ENCODE data around the gene CUL1. TPM values are rescaled to one million over a fixed set of nuclear protein-coding genes. Genes with fewer than 3 reads are reported as not detected.

The CUL1 gene
- total RNA-seq, 1 donor from 2014 or later, result 38.5 TPM

DNA sequence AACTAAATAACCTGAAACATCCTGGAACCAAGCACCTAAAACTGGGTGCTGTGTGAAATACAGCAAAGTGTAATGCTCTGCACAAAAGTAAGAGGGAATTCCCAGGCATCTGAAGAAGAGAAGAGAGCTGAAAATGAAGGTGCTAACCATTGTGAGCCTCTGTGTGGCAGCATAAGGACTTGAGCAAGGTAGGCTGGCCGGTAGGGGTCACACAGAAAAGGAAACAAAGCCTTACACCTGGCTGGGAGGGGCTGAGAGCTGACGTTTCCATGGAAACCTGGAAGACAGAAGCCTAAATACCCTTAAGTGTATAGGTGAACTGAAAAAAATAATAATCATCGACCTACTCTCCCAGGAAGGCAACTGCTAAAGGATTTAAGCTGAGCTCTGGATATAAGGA is 48.6 kb downstream of the CUL1 start:
- no peaks in the 10 kb centered on the region for H3K9me3 ChIP-seq
- intact Hi-C loops (cut with DNase I), result no loop called here
- no peak overlapping the region for H3K27ac ChIP-seq
- no peak overlapping the region for H3K4me3 ChIP-seq
- H3K36me3 ChIP-seq, result peaks cover 0 to 7% of the 10 kb centered on the region in 2 donors
- no peak for TF ChIP-seq POLR2A (IDR thresholded peaks at IDR 0.05)
- no peaks in the 10 kb centered on the region for H3K27me3 ChIP-seq
- no peak for DNase-seq (ENCODE audit: extremely low spot score in 2 of 2)
- H3K4me1 ChIP-seq, result no peaks in the 10 kb centered on the region

GRCh38 chr7:148750442-148751355 is 52.0 kb downstream of the CUL1 start:
- intact Hi-C loops (cut with DNase I), result no loop called here
- H3K4me1 ChIP-seq, result no peaks in the 10 kb centered on the region
- H3K4me3 ChIP-seq, result no peak overlapping the region
- no peak for DNase-seq (ENCODE audit: extremely low spot score in 2 of 2)
- no peaks in the 10 kb centered on the region for H3K9me3 ChIP-seq
- TF ChIP-seq, protein P1, sequence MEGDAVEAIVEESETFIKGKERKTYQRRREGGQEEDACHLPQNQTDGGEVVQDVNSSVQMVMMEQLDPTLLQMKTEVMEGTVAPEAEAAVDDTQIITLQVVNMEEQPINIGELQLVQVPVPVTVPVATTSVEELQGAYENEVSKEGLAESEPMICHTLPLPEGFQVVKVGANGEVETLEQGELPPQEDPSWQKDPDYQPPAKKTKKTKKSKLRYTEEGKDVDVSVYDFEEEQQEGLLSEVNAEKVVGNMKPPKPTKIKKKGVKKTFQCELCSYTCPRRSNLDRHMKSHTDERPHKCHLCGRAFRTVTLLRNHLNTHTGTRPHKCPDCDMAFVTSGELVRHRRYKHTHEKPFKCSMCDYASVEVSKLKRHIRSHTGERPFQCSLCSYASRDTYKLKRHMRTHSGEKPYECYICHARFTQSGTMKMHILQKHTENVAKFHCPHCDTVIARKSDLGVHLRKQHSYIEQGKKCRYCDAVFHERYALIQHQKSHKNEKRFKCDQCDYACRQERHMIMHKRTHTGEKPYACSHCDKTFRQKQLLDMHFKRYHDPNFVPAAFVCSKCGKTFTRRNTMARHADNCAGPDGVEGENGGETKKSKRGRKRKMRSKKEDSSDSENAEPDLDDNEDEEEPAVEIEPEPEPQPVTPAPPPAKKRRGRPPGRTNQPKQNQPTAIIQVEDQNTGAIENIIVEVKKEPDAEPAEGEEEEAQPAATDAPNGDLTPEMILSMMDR (IDR thresholded peaks at IDR 0.05), result no peak
- no peak for TF ChIP-seq POLR2A (IDR thresholded peaks at IDR 0.05)
- no peak for TF ChIP-seq POLR2AphosphoS5 (IDR thresholded peaks at IDR 0.05; ENCODE audit: insufficient read depth in 1 of 2, low read depth in 1 of 2)
- no peaks in the 10 kb centered on the region for H3K27me3 ChIP-seq
- H3K36me3 ChIP-seq, result no peaks in the 10 kb centered on the region
- H3K27ac ChIP-seq, result no peak overlapping the region

GRCh38 chr7:148753224-148753623 is 54.5 kb downstream of the CUL1 start:
- TF ChIP-seq POLR2AphosphoS5 (IDR thresholded peaks at IDR 0.05; ENCODE audit: insufficient read depth in 1 of 2, low read depth in 1 of 2) (no peak), POLR2A (IDR thresholded peaks at IDR 0.05) (no peak)
- TF ChIP-seq, protein P1 (IDR thresholded peaks at IDR 0.05), result no peak
- intact Hi-C loops (cut with DNase I), result no loop called here
- DNase-seq (ENCODE audit: extremely low spot score in 2 of 2), result no peak
- Histone ChIP-seq H3K27ac (no peak overlapping the region), H3K27me3 (no peaks in the 10 kb centered on the region), H3K36me3 (peaks cover 0 to under 1% of the 10 kb centered on the region in 2 donors), H3K4me3 (no peak overlapping the region), H3K9me3 (no peaks in the 10 kb centered on the region), H3K4me1 (no peaks in the 10 kb centered on the region)

DNA sequence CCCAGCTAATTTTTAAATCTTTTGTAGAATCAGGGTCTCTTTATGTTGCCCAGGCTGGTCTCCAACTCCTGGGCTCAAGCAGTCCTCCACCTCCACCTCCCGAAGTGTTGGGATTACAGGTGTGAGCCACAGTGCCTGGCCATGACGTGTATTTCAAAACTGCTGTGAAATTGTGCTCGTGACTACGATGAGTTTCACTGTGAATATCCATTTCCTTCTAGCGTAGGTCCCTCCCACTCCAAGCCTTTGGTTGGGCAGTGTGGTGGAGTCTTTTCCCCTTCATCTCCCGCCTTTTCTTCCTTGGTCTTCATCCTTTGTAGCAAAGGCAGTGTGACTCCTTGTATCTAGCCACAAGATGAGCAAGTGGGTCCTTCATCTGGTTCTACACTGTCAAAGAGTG is 56.2 kb downstream of the CUL1 start:
- Histone ChIP-seq H3K9me3 (no peaks in the 10 kb centered on the region), H3K27me3 (no peaks in the 10 kb centered on the region), H3K4me1 (no peaks in the 10 kb centered on the region), H3K36me3 (peaks cover 0 to 3% of the 10 kb centered on the region in 2 donors), H3K4me3 (no peak overlapping the region), H3K27ac (no peak overlapping the region)
- no peak for TF ChIP-seq POLR2A (IDR thresholded peaks at IDR 0.05)
- no peak for TF ChIP-seq POLR2AphosphoS5 (IDR thresholded peaks at IDR 0.05; ENCODE audit: insufficient read depth in 1 of 2, low read depth in 1 of 2)
- TF ChIP-seq, protein P1 (IDR thresholded peaks at IDR 0.05), result no peak
- DNase-seq (ENCODE audit: extremely low spot score in 2 of 2), result no peak
- intact Hi-C loops (cut with DNase I), result no loop called here

DNA sequence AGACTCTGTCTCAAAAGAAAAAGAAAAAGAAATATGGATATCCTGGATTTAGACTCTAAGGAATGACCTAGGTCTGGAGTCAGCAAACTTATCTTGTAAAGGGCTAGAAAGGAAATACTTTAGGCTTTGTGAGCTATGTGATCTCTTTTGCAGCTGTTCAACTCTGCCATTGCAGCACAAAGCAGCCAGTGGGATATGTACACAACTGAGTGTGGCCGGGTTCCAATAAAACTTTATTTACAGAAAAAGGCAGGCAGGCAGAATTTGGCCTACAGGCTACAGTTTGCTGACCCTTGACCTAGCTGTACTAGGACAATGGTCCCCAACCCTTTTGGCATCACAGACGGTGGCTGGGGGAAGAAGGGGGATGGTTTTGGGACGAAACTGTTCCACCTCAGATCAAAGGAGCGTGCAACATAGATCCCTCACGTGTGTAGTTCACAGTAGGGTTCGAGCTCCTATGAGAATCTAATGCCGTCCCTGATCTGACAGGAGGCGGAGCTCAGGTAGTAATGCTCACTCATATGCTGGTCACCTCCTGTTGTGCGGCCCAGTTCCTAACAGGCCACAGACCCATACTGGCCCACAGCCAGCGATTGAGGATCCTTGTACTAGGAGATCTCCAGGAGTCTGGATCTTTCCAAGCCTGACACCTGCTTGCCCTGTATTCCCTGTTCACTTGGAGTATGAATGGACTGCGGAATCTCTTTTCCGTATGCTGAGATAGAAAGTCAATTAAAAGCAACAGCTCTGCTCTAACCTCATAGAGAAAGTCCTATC is 63.0 kb downstream of the CUL1 start:
- TF ChIP-seq POLR2AphosphoS5 (IDR thresholded peaks at IDR 0.05; ENCODE audit: insufficient read depth in 1 of 2, low read depth in 1 of 2), result no peak
- TF ChIP-seq, protein P1 (IDR thresholded peaks at IDR 0.05), result no peak
- peaks cover 0 to 23% of the 10 kb centered on the region in 2 donors for H3K36me3 ChIP-seq
- intact Hi-C loops (cut with DNase I), result no loop called here

More for the DNA sequence above, 63.0 kb downstream of the CUL1 start:
- Histone ChIP-seq H3K4me3 (no peak overlapping the region), H3K9me3 (no peaks in the 10 kb centered on the region), H3K27me3 (no peaks in the 10 kb centered on the region), H3K27ac (no peak overlapping the region), H3K4me1 (no peaks in the 10 kb centered on the region)
- no peak for DNase-seq (ENCODE audit: extremely low spot score in 2 of 2)
